EL (cell line): ENCODE results near the gene SYNE1.
"Not testable (repeated sequence)": the region's sequence is repeated elsewhere in the genome, so short reads cannot be mapped to it uniquely, and the experiment has no call there.

Experiments
- DNase-seq: peaks from one replicate; pipeline ENCODE4 v3.0.0-alpha.2; 2016

Gene SYNE1

DNA sequence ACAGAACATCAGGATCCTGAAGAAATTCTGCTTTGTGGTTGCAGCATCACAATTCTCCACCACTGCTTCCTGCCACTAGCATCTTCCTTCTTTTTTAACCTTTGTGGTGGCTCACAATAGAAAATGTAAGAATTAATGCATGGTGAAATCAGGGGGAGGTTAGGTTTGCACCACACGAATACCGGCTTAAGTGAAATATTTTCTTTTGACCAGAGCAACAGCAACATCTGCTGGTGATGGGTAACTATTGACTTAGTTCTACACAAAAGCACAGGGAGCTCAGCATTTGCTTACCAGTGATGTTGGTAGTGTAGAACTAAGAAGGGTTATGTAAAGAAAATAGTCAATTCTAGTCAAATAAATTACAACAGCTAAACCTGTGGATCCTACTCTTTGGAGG lies 280.5 kb downstream of the SYNE1 start:
- peak; percentile 13 for DNase-seq

DNA sequence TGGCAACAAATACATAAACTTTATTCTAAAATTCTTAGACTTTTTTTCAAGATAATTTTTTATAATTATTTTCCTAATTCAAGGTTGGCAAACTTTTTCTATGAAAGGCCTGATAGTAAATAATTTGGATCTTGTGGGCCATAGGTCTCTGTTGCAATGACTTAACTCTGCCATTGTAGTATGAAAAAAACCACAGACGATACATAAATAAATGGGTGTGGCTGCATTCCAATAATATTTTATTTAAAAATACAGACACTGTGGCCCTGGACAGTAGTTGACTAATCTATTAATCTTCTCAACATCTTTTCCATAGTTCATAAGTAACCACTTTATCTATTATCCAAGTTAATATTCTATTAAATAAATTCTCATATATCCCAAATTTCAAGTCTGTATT lies 281.1 kb downstream of the SYNE1 start:
- peak; percentile 12 for DNase-seq

DNA sequence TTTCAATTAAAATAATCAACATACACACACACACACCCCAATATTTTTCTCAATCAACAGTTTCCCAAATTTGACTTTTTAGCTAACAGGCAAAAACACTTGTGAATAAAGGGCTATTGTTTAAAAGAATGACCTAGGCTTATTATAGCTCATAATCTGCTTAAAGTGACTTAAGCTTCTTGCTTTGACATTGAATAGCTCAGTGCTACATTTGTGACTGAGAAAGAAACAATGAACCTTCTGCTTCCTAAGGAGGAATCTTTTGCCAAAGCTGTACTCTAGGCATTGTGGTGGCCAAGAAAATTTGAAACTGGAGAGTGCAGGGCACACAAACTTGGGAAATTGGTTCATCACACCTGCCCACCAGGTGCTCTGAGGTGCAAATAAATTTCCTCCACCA lies 282.0 kb downstream of the SYNE1 start:
- DNase-seq = no peak

DNA sequence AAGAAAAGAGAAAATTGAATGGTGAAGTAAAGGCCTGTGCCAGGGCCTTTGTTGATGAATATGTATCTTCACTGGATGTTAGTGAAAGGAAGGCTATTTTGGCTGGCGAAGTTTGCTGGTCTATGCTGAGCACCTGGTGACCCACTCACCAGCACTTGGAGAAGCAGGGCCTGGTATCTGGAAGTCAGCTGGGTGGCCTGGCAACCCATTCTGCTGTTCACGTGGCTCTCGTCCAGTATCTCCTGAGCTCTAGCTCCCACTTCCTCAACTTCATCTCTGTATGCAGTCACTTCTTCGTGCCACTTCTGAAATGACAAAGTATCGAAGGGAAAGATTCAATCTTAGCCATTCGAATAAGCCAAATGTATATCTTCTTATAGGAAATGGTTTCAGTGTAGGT lies 283.7 kb downstream of the SYNE1 start:
- no peak for DNase-seq

DNA sequence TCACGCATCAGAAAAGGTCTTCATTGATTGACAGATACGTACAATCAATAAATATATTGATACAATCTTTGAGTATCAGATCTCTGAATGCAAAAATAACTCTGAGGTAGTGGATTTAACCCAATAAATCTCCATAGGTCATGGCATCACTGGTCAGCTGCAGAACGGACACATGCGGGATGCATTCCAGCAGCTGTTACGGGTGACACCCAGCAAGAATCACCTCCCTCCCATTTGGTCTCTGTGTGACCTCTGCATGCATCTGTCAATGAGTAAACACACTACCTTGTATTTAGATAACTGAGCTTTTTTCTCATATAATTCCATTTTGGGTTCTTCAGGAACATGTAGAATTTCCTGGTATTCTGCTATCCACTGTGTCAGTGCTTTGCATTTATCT lies 285.4 kb downstream of the SYNE1 start:
- DNase-seq = no peak

DNA sequence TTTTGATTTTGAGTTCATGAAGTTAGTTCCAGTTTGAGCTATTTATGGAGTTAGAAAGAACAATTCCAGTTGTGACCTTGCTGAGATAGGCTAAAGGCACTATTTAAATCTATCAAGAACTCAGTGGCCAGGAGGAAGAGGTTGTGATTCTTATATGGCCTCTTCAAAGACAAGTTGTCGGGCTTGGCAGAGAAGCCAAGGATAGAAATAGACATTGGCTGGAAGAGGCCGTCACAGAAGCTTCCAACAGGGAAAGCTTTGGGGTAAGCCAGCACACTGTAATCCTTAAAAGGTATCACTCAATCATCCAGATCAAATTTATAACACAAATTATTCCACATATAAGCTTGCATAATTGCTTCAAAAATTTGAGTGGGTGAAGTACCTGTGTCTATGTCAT lies 286.1 kb downstream of the SYNE1 start:
- DNase-seq = no peak

DNA sequence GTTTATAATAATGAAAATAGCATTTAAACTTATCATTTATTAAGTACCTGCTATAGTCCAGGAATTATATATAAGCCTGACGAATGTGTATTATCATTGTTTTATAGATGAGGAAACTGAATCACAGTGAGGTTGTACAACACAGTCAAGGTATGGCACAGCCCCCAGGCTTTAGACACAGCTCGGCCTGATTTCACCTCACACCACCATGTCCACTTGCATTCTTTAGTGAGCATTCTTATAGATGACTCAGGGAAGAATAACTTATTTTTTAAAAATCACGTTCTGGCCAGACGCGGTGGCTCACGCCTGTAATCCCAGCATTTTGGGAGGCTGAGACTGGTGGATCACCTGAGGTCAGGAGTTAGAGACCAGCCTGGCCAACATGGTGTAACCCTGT lies 289.0 kb downstream of the SYNE1 start:
- peak; percentile 6 for DNase-seq

DNA sequence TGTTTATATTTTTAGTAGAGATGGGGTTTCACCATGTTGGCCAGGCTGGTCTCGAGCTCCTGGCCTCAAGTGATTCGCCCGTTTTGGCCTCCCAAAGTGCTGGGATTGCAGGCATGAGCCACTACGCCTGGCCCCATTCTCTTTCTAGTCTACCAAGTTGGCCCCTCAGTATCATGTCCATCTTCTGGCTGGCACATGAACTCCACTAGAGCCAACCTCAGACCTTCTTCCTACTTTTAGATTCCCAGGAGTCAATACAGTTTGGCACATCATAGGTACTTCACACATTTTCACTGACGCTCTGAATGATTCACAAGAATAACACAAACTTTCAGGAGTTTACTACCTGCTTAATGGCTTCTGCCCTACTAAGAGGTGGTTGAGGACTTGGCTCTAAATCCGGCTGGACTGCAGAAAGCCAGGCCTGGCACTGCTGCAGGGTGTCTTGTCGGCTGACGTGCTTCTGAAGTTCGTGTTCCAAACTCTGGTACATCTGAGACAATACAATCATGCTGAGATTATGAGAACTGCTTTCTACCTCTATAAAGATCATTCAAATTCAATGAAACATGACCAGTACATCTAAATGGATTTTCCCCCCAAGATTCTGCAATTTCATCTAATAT lies 293.3 kb downstream of the SYNE1 start:
- no peak for DNase-seq

DNA sequence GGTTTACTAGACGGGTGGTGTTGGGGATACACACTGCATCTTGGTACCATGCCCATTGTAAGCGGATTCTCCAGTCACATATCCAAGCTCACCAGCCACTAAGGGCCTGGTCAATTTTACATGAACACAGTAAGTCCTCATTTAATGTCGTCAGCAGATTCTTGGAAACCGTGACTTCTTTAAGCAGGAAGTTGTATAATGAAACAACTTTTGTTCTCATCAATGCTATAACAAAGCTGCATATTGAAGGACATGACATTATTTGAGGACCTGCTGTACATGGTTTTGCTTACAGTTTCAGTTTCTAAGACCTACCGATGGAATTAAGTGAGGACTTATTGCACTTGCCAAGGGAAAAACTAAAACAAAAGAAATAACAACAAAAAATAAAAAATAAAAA lies 295.6 kb downstream of the SYNE1 start:
- no peak for DNase-seq

DNA sequence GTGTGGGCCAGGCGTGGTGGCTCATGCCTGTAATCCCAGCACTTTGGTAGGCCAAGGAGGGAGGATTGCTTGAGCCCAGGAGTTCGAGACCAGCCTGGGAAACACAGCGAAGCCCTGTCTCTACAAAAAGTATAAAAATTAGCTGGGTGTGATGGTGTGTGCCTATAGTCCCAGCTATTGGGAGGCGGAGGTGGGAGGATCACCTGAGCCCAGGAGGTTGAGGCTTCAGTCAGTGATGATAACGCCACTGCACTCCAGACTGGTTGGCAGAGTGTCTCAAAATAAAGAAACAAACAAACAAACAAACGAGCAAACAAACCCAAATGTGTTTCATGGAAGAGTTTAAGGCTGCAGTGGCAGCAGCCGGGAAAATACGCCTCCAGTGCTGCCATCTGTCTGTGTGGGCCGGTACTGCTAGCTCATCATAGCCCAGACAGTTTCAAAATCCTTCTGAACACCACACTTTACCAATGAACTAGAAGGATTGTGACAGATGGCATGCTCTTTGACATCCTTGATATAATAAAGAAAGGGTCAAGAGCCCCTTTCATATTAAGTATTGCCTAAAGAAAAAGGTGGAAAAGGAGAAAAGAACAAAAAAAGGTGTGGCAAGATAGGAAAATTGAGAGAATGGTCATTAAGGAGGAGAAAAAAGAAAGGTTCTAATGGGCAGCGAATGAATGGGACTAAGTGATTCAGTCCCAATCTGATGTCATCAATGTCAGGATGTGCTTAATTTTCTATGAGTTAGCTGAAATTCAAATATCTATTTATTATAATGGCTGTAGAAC lies 298.6 kb downstream of the SYNE1 start:
- peak; percentile 41 for DNase-seq

DNA sequence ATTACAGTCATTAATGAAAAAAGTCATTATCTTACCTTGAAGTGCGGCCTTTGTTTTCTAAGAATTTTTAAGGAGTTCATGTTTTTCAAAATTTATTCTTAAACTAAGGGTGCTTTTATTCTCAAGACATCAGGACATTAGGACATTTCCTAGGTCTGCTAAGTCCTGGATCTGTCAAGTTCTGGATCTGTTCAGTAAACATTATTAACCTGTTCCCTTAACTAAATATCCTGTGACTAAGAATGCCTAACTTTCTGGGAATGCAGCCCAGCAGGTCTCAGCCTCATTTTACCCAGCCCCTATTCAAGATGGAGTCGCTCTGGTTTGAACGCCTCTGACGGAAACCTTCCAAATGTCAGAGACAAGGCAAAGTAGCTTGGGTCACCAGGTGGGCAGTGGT lies 302.6 kb downstream of the SYNE1 start:
- no peak for DNase-seq

DNA sequence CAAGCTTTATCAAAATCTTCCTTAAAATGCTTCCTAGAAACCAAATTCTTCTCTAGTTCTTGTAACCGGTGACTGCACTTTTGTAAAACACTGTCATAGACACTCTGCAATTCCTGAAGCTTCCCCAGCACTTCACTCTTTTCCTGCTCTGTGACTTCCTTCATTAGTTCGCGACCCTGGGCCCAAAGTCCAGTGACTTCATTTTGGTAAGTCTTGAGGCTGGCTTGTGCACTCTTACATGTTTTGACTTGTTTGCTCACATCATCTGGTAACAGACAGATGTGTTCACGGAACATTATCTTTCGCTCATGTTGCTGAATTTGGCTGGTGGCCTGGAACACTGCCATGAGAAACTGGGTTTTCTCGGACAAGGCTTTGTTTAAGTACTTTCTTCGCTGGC lies 306.2 kb downstream of the SYNE1 start:
- DNase-seq = no peak

DNA sequence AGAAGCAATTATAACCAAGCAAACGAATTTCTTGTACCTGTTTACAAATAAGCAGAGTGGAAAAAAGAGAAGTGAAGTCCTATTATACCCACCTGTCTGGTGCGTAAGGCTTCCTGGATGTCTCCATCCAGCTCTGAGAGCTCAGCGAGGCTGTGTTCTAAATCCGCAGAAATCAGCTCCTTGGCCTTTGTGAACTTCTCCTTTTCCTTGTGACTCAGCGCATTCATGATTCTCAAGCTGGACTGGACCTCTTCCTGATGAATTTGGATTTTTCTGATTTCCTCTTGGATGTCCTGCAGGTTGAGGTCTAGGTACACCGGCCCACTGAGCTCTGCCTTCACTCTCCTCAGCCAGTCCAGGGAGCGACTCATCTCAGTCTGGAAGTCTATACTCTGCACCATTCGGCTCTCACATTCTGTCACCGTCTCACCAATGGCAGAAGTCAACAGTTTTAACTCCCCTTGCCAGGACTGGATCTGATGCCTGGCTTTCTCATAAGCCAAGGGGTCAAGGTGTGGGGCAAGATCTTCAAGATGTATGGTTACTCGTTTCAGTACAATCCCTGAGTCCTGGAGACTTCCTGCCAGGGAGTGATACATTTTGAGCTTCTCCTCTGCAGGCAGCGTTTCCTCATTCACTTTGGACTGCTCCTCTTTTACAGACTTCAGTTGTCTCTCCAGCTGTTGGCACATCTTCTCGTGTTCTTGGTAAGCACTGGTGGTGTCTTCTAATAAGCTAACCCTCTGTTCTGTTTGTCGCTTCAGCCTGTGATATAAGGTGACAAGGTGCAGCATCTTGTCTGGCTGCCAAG lies 307.3 kb downstream of the SYNE1 start:
- no peak for DNase-seq

DNA sequence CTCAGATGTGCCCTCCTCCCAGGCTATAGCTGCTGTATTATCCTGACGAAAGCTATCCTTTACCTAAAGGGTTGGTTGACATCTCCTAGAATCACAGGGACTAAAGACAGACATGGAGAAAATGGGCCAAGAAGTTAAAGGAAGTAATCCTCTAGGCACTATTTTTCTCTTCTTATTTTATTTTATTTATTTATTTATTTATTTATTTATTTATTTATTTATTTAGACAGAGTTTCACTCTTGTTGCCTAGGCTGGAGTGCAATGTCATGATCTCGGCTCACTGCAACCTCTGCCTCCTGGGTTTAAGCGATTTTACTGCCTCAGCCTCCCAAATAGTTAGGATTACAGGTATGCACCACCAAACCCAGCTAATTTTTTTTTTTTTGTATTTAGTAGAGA lies 309.0 kb downstream of the SYNE1 start:
- not testable (repeated sequence) for DNase-seq

DNA sequence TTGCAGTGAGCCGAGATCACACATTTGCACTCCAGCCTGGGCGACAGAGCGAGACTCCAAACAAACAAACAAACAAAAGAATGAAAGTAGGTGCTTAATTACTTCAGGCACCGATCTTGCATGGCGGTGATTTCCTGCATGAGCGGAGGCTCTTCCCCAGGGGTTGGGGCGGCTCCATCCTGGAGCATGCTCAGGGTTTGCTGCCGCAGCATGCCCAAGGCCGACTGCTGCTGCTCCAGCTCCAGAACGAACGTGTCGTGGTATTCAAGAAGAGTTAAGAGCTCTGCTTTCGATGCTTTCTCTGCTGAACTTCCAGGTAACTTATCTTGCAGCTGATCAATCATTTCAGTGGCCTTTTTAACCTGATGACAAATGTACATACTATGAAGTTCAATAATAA lies 313.8 kb downstream of the SYNE1 start:
- DNase-seq = no peak

DNA sequence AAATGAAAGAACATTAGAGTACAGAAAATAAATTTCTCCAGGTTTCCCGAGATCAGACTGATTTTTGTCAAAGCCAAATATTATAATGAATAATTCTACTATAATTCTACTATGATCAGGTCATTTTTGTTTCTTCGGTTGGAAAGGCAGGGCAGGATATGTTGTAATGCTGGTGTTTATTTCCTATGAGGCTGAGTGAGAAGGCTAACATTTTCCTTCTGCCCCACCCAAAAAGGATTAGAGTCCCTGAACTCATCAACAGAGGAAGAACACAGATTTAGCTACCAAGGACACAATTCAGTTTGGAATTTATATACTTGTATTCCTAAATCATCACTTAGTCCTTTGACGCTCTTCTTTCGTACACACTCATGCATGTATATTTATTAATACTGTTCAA lies 318.9 kb downstream of the SYNE1 start:
- DNase-seq = no peak

DNA sequence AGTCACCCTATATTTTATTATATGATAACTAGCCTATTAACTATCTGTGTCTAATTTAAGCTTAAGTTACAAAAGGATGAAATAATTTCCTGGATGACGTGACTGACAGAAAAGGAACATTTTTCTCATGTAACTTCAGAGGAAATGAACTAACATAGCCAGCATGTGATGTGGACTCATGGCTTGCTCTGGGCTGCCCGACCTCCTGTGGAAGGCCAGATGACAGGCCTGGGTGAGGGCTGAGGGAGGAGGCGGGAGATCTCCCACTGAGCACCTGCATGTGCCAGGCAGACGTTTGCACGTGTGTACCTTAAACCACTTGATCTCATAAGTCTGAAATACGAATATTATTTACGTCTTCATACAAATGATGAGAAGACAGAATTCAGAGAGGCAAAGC lies 321.1 kb downstream of the SYNE1 start:
- DNase-seq = peak; percentile 83

DNA sequence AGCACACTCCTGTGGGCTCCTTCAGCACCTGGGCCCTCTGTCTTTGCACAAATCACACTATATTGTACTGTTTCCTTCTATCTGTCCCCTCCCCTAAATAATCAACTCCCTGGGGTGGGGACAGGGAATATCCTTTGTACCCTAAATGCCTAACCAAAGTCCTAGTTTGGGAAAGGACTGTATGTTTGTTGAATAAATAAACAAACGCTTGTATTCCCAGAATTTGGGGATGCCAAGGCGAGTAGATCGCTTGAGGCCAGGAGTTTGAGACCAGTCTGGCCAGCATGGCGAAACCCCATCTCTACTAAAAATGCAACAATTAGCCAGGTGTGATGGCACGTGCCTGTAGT lies 322.7 kb downstream of the SYNE1 start:
- DNase-seq = no peak

DNA sequence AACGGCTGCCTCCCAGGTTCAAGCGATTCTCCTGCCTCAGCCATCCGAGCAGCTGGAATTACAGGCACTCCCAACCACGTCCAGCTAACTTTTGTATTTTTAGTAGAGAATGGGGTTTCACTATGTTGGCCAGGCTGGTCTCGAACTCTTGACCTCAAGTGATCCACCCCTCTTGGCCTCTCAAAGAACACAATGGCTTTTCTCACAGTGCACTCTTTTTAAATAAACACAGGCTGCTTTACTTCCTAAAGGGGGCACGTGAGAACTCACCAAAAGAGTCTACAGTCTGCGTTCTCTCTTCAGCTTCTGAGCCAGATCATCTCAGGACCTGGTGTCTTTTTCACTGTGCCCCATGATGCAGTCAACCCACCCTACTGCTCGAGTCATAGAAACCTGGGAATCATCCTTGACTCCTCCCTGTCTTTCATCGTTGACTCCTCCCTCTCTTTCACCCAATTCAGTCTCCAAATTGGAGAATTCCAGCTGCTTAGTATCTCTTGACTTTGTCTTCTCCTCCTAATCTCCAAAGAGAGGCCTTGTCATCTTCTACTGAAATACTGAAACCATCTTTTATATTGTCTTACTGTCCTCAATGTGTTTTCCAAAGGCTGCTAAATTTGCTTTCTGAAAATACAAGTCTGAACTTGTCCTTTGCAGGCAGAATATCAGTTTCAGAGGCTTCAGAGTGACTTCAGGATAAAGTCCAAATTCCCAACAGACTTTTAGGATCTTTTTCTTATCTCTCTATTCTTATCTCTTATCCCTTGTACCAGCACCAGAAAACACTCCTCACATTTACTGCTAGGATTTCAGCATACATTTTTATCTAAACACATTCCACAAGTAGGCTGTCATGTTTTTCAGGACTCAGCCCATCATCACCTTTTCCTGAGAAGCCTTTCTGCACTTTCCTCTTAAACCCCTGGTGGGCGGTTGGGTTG lies 323.4 kb downstream of the SYNE1 start:
- peak; percentile 60 for DNase-seq

DNA sequence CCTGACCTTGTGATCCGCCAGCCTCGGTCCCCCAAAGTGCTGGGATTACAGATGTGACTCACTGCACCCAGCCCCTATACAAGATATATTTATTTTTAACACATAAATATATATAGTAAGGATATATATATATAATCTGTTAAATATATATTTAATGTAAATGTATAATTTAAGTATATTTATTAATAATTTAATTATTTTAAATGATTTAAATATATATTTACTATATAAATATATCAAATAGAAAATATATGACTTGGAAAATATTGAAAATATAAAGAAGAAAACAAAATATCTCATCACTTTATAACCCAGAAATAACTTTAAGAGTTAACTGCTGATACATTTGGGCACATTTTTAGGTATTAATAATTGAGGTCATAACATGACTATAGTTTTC lies 324.7 kb downstream of the SYNE1 start:
- DNase-seq = no peak

DNA sequence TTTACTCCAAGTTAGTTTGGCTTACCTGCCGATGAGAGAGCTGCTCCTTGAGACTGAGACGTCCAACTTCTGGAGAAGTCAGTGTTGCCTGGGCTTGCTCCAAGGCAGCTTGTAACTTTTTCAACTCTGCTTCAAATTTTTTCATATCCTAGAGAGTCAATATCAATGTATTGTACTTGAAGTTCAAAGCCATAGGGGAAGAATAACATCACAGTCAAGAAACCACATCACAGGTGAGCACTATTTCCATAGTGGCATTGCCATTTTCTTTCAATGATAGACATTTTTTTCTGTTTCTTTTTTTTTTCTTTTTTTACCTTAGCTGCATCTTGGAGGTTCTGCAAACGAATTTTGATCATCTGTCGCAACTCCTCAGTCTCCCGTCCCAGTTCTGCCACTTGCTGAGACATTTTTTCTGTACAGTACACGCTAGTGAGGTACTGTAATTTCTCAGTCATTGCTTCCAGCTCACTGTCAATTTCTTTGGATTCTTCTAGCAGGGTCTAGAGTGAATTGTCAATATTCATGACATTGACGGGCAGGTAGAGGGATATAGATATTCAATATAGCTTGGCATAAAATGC lies 326.7 kb downstream of the SYNE1 start:
- no peak for DNase-seq

DNA sequence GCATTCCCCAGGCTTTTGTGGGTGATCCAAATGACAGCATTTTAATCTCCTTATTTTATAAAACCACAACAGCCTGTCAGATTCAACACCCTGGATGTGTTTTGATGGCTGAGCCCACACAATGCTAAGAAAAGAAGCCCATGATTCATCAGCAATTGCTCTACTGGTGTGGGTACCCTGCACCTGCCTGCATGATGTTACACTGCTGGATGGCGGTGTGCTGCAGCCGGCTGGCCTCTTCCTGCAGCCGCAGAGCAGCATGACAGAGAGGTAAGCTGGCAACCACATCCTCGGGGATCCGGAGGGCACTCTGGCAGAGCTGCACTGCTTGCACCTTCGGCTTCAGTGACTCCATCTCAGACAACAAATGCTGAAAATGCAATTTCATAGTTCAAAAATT lies 327.5 kb downstream of the SYNE1 start:
- DNase-seq = no peak

DNA sequence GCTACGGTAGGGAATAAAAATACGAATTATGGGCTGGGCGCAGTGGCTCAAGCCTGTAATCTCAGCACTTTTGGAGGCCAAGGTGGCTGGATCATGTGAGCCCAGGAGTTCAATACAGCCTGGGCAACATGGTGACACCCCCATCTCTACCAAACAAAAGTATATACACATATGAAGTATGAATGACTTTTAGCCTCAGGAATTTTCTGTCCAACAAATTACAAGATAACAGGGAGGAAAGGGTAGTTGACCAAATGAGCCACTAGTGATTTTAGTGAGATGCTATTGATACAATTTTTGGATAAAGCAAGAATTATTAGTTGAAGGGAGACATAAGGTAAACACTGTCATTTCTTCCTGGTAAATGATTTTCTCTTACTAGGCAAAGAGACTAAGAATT lies 328.2 kb downstream of the SYNE1 start:
- no peak for DNase-seq
